Stimulated activated CD8-positive, alpha-beta memory T cell treated with anti-CD3 and anti-CD28 coated beads, Interleukin-4, amount 100 ng/mL, for 24 hours (primary cell): ENCODE measurements around the gene CCDC85B.

ENCODE experiments used
- DNase-seq: peaks from one replicate; pipeline ENCODE4 v3.0.0-alpha.2; 2020; ENCODE audit warnings: low read depth

Gene CCDC85B

GRCh38 chr11:65857853-65858680, 32.4 kb upstream of the CCDC85B start, which contains the start of gene CFL1:
Gene CFL1, minus strand, starts transcription at chr11:65858180. Its CDS starts 81 bp downstream, at chr11:65858099.
- peak; percentile 95 for DNase-seq

GRCh38 chr11:65858681-65859087, 31.8 kb upstream of the CCDC85B start:
- no peak for DNase-seq

- DNase-seq = peak; percentile 97
Observed at GRCh38 chr11:65859095-65859811, 31.2 kb upstream of the CCDC85B start.

- no peak for DNase-seq
Observed at GRCh38 chr11:65859812-65860277, 30.6 kb upstream of the CCDC85B start.

GRCh38 chr11:65860278-65861164, 30.0 kb upstream of the CCDC85B start, which contains the start of gene MUS81:
Gene MUS81, plus strand, starts transcription at chr11:65860433. Its CDS starts 321 bp downstream, at chr11:65860754.
- peak; percentile 93 for DNase-seq

GRCh38 chr11:65861165-65861505, 29.3 kb upstream of the CCDC85B start:
- no peak for DNase-seq

GRCh38 chr11:65861533-65862183, 28.8 kb upstream of the CCDC85B start:
- no peak for DNase-seq

GRCh38 chr11:65862191-65862735, 28.2 kb upstream of the CCDC85B start:
- DNase-seq = no peak

GRCh38 chr11:65862941-65863888, 27.3 kb upstream of the CCDC85B start:
- no peak for DNase-seq

GRCh38 chr11:65863889-65864705, 26.4 kb upstream of the CCDC85B start:
- no peak for DNase-seq

- DNase-seq = no peak
Observed at GRCh38 chr11:65864706-65865471, 25.6 kb upstream of the CCDC85B start.

GRCh38 chr11:65865550-65866172, 24.8 kb upstream of the CCDC85B start:
- DNase-seq = no peak

- no peak for DNase-seq
Observed at GRCh38 chr11:65866509-65867283, 23.8 kb upstream of the CCDC85B start.

- DNase-seq = peak; percentile 24
Observed at GRCh38 chr11:65867284-65868071, 23.0 kb upstream of the CCDC85B start.

- DNase-seq = no peak
Observed at GRCh38 chr11:65868076-65868667, 22.3 kb upstream of the CCDC85B start.

GRCh38 chr11:65868907-65869306, 21.6 kb upstream of the CCDC85B start:
- no peak for DNase-seq
